Activated naive CD8-positive, alpha-beta T cell treated with anti-CD3 and anti-CD28 coated beads for 36 hours (primary cell): ENCODE measurements around the gene TMEM30A. TPM values are rescaled to one million over a fixed set of nuclear protein-coding genes. Genes with fewer than 3 reads are reported as not detected.

Experiments used
- DNase-seq: peaks from one replicate; pipeline ENCODE4 v3.0.0; 2021
- H3K27ac Mint-ChIP-seq: one replicate; pipeline ENCODE4 v1.8.0; 2022; ENCODE audit warnings: mild to moderate bottlenecking, moderate library complexity, mixed read lengths
- H3K27me3 Mint-ChIP-seq: one replicate; pipeline ENCODE4 v1.8.0; 2022; ENCODE audit warnings: mild to moderate bottlenecking, mixed read lengths
- H3K36me3 Mint-ChIP-seq: one replicate; pipeline ENCODE4 v1.8.0; 2021; ENCODE audit warnings: mild to moderate bottlenecking, mixed read lengths
- H3K4me1 Mint-ChIP-seq: one replicate; pipeline ENCODE4 v1.8.0; 2021; ENCODE audit warnings: mixed read lengths
- H3K4me3 Mint-ChIP-seq: one replicate; pipeline ENCODE4 v1.8.0; 2022; ENCODE audit warnings: mild to moderate bottlenecking, moderate library complexity, mixed read lengths
- H3K9me3 Mint-ChIP-seq: one replicate; pipeline ENCODE4 v1.8.0; 2022; ENCODE audit warnings: mixed read lengths
- total RNA-seq, 2 experiments: library from RNA; stranded (reverse); gene quantifications; one replicate each; pipeline ENCODE4 v1.2.3, GENCODE V29; 2021

The TMEM30A gene
- total RNA-seq, 2 experiments from 2014 or later = 38.8 to 40.4 TPM

- DNase-seq = no peak
- Mint-ChIP-seq H3K9me3 (no peaks in the 10 kb centered on the region), H3K4me1 (peaks cover 53% of the 10 kb centered on the region), H3K27ac (no peak overlapping the region), H3K36me3 (no peaks in the 10 kb centered on the region), H3K27me3 (peaks cover 91% of the 10 kb centered on the region), H3K4me3 (peak overlapping the region; percentile 58)
Observed at GRCh38 chr6:75204959-75205775, 79.4 kb downstream of the TMEM30A start.

- Mint-ChIP-seq H3K4me3 (peak overlapping the region; percentile 48), H3K27me3 (peaks cover 93% of the 10 kb centered on the region), H3K27ac (no peak overlapping the region), H3K4me1 (peaks cover 53% of the 10 kb centered on the region), H3K9me3 (no peaks in the 10 kb centered on the region), H3K36me3 (no peaks in the 10 kb centered on the region)
- DNase-seq = peak; percentile 39
Observed at GRCh38 chr6:75204217-75204958, 80.2 kb downstream of the TMEM30A start.

- Mint-ChIP-seq H3K27ac (no peak overlapping the region), H3K36me3 (no peaks in the 10 kb centered on the region), H3K4me1 (peaks cover 48% of the 10 kb centered on the region), H3K27me3 (peaks cover 88% of the 10 kb centered on the region), H3K4me3 (no peak overlapping the region), H3K9me3 (no peaks in the 10 kb centered on the region)
- DNase-seq = no peak
Observed at GRCh38 chr6:75203721-75204120, 80.9 kb downstream of the TMEM30A start.

Other genes starting within 250 kb of the TMEM30A start
- gene COL12A1, start 78.7 kb downstream of the TMEM30A start, total RNA-seq = under 1 TPM in 1 of 2 experiments, not detected in 1; 0.16 TPM
- 100 to 1,000 TPM; 489 to 495 TPM for gene COX7A2, start 41.0 kb downstream of the TMEM30A start, total RNA-seq
- gene FILIP1, start 209.0 kb upstream of the TMEM30A start, total RNA-seq = not detected